B cell (primary cell): ENCODE data around the gene FMOD. TPM values are rescaled to one million over a fixed set of nuclear protein-coding genes. Genes with fewer than 3 reads are reported as not detected.
A peak's percentile ranks its signal among the peaks of the same experiment; 100 is the strongest.

Source experiments
- ATAC-seq: fragments of 200-7000 bp; cut with Tn5 transposase; one replicate; pipeline ENCODE4 v1.10.0; 2021; ENCODE audit warnings: low read depth, mild to moderate bottlenecking, moderate number of reproducible peaks, moderate library complexity
- CTCF ChIA-PET: fragments of 350-600 bp; sonication (Branson Sonifier 250); formaldehyde crosslinking; loops from one replicate; lab custom pipeline; 2021; ENCODE audit warnings: antibody characterized with exemption, inconsistent platforms; lab: Charles Lee
- POLR2A ChIA-PET: fragments of 350-600 bp; sonication (Branson Sonifier 250); formaldehyde crosslinking; loops from one replicate; lab custom pipeline; 2021; ENCODE audit warnings: antibody characterized with exemption; lab: Charles Lee
- DNase-seq: peaks from one replicate; pipeline ENCODE4 v3.0.0; 2013
- H2AFZ ChIP-seq: 2 replicates; pipeline ENCODE4 v1.6.1; 2012; ENCODE audit warnings: mild to moderate bottlenecking, low read depth, low read length; ENCODE audit not compliant: insufficient read depth, poor library complexity, severe bottlenecking
- H3K27ac ChIP-seq, 2 donors: 1 replicate in 1 of 2; 2 replicates in 1 of 2; pipeline ENCODE4 v1.5.1; 2012 to 2013; ENCODE audit warnings: low read length in 2 of 2, mild to moderate bottlenecking in 2 of 2, moderate library complexity in 1 of 2
- H3K27me3 ChIP-seq, 4 experiments: fragments of 200-600 bp in 1 of 4; sonication (generic) in 1 of 4; replicated peaks in 1 of 4; 1 replicate in 2 of 4; 2 replicates in 2 of 4; pipeline versions ENCODE4 v1.6.1 to v1.7.0; 2013 to 2016; ENCODE audit warnings: low read length in 3 of 4, mild to moderate bottlenecking in 2 of 4, mixed read lengths in 1 of 4, moderate library complexity in 1 of 4; ENCODE audit not compliant: insufficient read depth in 4 of 4, control insufficient read depth in 3 of 4; ENCODE audit errors: control extremely low read depth in 1 of 4
- H3K36me3 ChIP-seq, 2 experiments: replicated peaks in 1 of 2; 1 replicate in 1 of 2; 2 replicates in 1 of 2; pipeline versions ENCODE4 v1.6.1 to v1.7.1; 2013; ENCODE audit warnings: low read length in 1 of 2; ENCODE audit not compliant: insufficient read depth in 2 of 2, control insufficient read depth in 1 of 2; ENCODE audit errors: control extremely low read depth in 1 of 2, extremely low read depth in 1 of 2
- H3K4me1 ChIP-seq, 2 donors: fragments of 200-600 bp in 1 of 2; sonication (generic) in 1 of 2; 1 replicate in 1 of 2; 2 replicates in 1 of 2; pipeline versions ENCODE4 v1.5.1 to v1.6.1; 2013 to 2017; ENCODE audit warnings: low read length in 2 of 2; ENCODE audit not compliant: control insufficient read depth in 2 of 2, insufficient read depth in 2 of 2
- H3K4me2 ChIP-seq: replicated peaks from 2 replicates; pipeline ENCODE3; 2012; ENCODE audit warnings: mild to moderate bottlenecking, low read depth, low read length; ENCODE audit not compliant: poor library complexity, severe bottlenecking
- H3K4me3 ChIP-seq, 5 experiments: fragments of 200-600 bp in 1 of 5; sonication (generic) in 1 of 5; 1 replicate in 3 of 5; 2 replicates in 2 of 5; pipeline versions ENCODE4 v1.5.1 to v1.7.0; 2011 to 2016; ENCODE audit warnings: low read length in 4 of 5, mild to moderate bottlenecking in 4 of 5, low read depth in 2 of 5, control low read depth in 1 of 5, moderate library complexity in 1 of 5; ENCODE audit not compliant: insufficient read depth in 1 of 5; ENCODE audit errors: control extremely low read depth in 1 of 5, extremely low read depth in 1 of 5
- H3K79me2 ChIP-seq: fragments of 200-600 bp; sonication (generic); one replicate; pipeline ENCODE4 v1.6.0; 2016; ENCODE audit warnings: low read length; ENCODE audit not compliant: control insufficient read depth, insufficient read depth
- H3K9ac ChIP-seq: fragments of 200-600 bp; sonication (generic); 2 replicates; pipeline ENCODE4 v1.6.1; 2017; ENCODE audit warnings: mild to moderate bottlenecking, low read length, moderate library complexity
- H3K9me3 ChIP-seq, 3 donors: one replicate each; pipeline versions ENCODE4 v1.6.1 to v1.7.1; 2013; ENCODE audit warnings: low read length in 2 of 3; ENCODE audit not compliant: control insufficient read depth in 2 of 3, insufficient read depth in 1 of 3; ENCODE audit errors: control extremely low read depth in 1 of 3
- H4K20me1 ChIP-seq: 2 replicates; pipeline ENCODE4 v1.6.0; 2012; ENCODE audit warnings: mild to moderate bottlenecking, low read length; ENCODE audit not compliant: insufficient read depth, control insufficient read depth, poor library complexity, severe bottlenecking
- H3K27ac Mint-ChIP-seq: one replicate; pipeline ENCODE4 v1.8.0; 2021; ENCODE audit warnings: mixed read lengths
- H3K27me3 Mint-ChIP-seq: one replicate; pipeline ENCODE4 v1.8.0; 2021; ENCODE audit warnings: mixed read lengths
- H3K4me1 Mint-ChIP-seq: one replicate; pipeline ENCODE4 v1.8.0; 2021; ENCODE audit warnings: mixed read lengths
- H3K4me3 Mint-ChIP-seq: one replicate; pipeline ENCODE4 v1.8.0; 2021; ENCODE audit warnings: mixed read lengths
- H3K9me3 Mint-ChIP-seq: one replicate; pipeline ENCODE4 v1.8.0; 2022; ENCODE audit warnings: mixed read lengths; ENCODE audit not compliant: insufficient read depth
- EZH2 ChIP-seq: IDR thresholded peaks from 2 replicates; pipeline ENCODE4 v1.6.1; 2012; ENCODE audit warnings: borderline replicate concordance, low read depth, mild to moderate bottlenecking, moderate library complexity, low read length; ENCODE audit not compliant: insufficient read depth, poor library complexity, severe bottlenecking
- WGBS: methylation state at CpG from one replicate; pipeline ENCODE4 v1.1.5; 2013; ENCODE audit warnings: missing lambda C conversion rate; ENCODE audit not compliant: insufficient coverage; 5-methylcytosine and 5-hydroxymethylcytosine counted together
- intact Hi-C: fragments of 100-400 bp; cut with micrococcal nuclease; formaldehyde crosslinking; loops from one replicate; pipeline ENCODE4 v1.10.0; 2022
- polyA plus RNA-seq: library from polyadenylated mRNA; depleted of rRNA; stranded (reverse); fragments of >200 nt; gene quantifications from 2 replicates; pipeline ENCODE4 v1.2.3, GENCODE V29; 2012
- total RNA-seq, 2 donors: library from RNA; stranded (reverse); fragments of 120-200 nt in 1 of 2; gene quantifications; 1 replicate in 1 of 2; 2 replicates in 1 of 2; pipeline versions ENCODE4 v1.2.3 to v1.2.4, GENCODE V29; 2013 to 2022
- TF ChIP-seq, protein P1 (sequence below): fragments of 200-600 bp; IDR thresholded peaks from one replicate; pipeline ENCODE4 v1.8.0; 2022; ENCODE audit warnings: antibody characterized with exemption, mild to moderate bottlenecking

The FMOD gene
- total and polyA plus RNA-seq, 2 donors (not counting 1 experiment from before 2014, with no cell fraction given), result not detected

DNA sequence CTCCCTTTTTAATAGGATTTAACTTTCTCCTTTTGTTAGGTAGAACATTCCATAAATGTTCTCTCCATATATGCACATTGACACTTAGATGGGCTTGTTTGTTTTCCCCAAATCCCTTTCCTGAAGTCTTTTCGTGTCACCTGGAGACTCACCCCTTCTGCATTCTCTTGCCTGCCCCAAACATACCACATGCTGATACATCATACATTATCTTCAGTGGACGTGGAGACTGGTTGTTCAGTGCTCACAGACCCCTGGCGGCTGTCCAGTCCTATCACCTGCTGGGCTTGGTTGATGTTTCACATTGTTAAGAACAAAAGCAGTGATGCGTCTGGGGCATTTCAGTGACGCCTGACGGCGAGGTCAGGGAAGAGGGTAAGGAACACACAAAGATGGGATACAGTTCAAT, 22.2 kb downstream of the FMOD start:
- ChIA-PET CTCF (interaction anchor here (1.5 to 32.7 kb wide), 6 partner anchors 10 to 159 kb away, joined by 5 to 1776 read pairs (median 126); partner anchors contain the start of gene BTG2), POLR2A (interaction anchor here (5.6 to 9.5 kb wide), 3 partner anchors 29 to 53 kb away, joined by 68 to 268 read pairs (median 178); no protein-coding TSS in a partner anchor)
- H3K4me1 ChIP-seq, result peaks cover 40 to 46% of the 10 kb centered on the region in 2 donors
- no peak overlapping the region for H2AFZ ChIP-seq
- H3K9ac ChIP-seq, result no peak overlapping the region
- WGBS, result 97% methylated on average over 7 of the region's 7 CpGs
- Mint-ChIP-seq H3K27ac (peak overlapping the region; percentile 81), H3K9me3 (no peaks in the 10 kb centered on the region), H3K27me3 (no peaks in the 10 kb centered on the region), H3K4me1 (peaks cover 54% of the 10 kb centered on the region), H3K4me3 (peak overlapping the region; percentile 55)
- H3K27me3 ChIP-seq, result no peaks in the 10 kb centered on the region
- no peak overlapping the region for H3K4me2 ChIP-seq
- no peak overlapping the region for H3K4me3 ChIP-seq
- H3K36me3 ChIP-seq, result no peaks in the 10 kb centered on the region
- intact Hi-C loops, result loop anchor here (5.0 kb wide), 1 partner anchor 299 kb away; the partner anchor contains the start of gene ATP2B4
- ATAC-seq (no peak), DNase-seq (no peak)
- TF ChIP-seq, protein P1, sequence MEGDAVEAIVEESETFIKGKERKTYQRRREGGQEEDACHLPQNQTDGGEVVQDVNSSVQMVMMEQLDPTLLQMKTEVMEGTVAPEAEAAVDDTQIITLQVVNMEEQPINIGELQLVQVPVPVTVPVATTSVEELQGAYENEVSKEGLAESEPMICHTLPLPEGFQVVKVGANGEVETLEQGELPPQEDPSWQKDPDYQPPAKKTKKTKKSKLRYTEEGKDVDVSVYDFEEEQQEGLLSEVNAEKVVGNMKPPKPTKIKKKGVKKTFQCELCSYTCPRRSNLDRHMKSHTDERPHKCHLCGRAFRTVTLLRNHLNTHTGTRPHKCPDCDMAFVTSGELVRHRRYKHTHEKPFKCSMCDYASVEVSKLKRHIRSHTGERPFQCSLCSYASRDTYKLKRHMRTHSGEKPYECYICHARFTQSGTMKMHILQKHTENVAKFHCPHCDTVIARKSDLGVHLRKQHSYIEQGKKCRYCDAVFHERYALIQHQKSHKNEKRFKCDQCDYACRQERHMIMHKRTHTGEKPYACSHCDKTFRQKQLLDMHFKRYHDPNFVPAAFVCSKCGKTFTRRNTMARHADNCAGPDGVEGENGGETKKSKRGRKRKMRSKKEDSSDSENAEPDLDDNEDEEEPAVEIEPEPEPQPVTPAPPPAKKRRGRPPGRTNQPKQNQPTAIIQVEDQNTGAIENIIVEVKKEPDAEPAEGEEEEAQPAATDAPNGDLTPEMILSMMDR, result no peak
- TF ChIP-seq EZH2, result no peak
- peaks cover 6% of the 10 kb centered on the region for H3K79me2 ChIP-seq
- peak overlapping the region in 1 of 2 donors; percentile 97 for H3K27ac ChIP-seq
- H3K9me3 ChIP-seq, result no peaks in the 10 kb centered on the region
- H4K20me1 ChIP-seq, result no peaks in the 10 kb centered on the region
